Endothelial cell of coronary artery (primary cell): Measurements from ENCODE around the gene ATG10. TPM values are rescaled to one million over a fixed set of nuclear protein-coding genes. Genes with fewer than 3 reads are reported as not detected.

Experiments used
- total RNA-seq: library from RNA; depleted of rRNA; stranded (reverse); fragments of >200 nt; gene quantifications from 2 replicates; pipeline ENCODE4 v1.2.3, GENCODE V29; 2014

ATG10 gene
- total RNA-seq, result 5.3 and 5.9 TPM in 2 replicates

GRCh38 chr5:81971712-81972491 lies at the start of gene ATG10:
TSS of gene ATG10 (plus strand) at chr5:81972023. CDS start at chr5:81987571, 15,548 bp downstream.

GRCh38 chr5:82277987-82278710 lies 306.3 kb downstream of the ATG10 start, which contains the start of gene RPS23:
TSS of gene RPS23 (minus strand) at chr5:82278354. CDS start at chr5:82278323, 31 bp downstream.

Other genes with a start within 250 kb of the ATG10 start
- gene SSBP2, start 220.9 kb upstream of the ATG10 start, total RNA-seq, result 5.8 and 7.3 TPM in 2 replicates